ENCODE results near the gene DAGLA. TPM values are rescaled to one million over a fixed set of nuclear protein-coding genes. Genes with fewer than 3 reads are reported as not detected.

DAGLA gene
- total RNA-seq, 1 experiment from 2014 or later: 10.1 TPM

GRCh38 chr11:61700212-61700611, 20.0 kb downstream of the DAGLA start:
- CTCF ChIA-PET: interaction anchor here (0.6 to 1.5 kb wide), 3 partner anchors 18 to 28 kb away, joined by 3 read pairs; no protein-coding TSS in a partner anchor
- POLR2A ChIA-PET (ENCODE audit: unreplicated experiment): interaction anchor here (0.6 to 0.9 kb wide), 4 partner anchors 29 to 367 kb away, joined by 3 to 7 read pairs (median 3); no protein-coding TSS in a partner anchor

GRCh38 chr11:61700720-61701119, 20.5 kb downstream of the DAGLA start:
- Histone ChIP-seq H3K36me3 (ENCODE audit: low read depth) (no peaks in the 10 kb centered on the region), H3K79me2 (ENCODE audit: low read depth) (peaks cover 11% of the 10 kb centered on the region), H3K27me3 (ENCODE audit: insufficient read depth, low read depth) (no peaks in the 10 kb centered on the region), H3F3A (ENCODE audit: insufficient read depth, low read depth) (peaks cover 43% of the 10 kb centered on the region), H3K4me2 (peak overlapping the region; percentile 69), H3K4me1 (replicated peaks; ENCODE audit: insufficient read depth) (peaks cover 63% of the 10 kb centered on the region), H3K4me3 (no peak overlapping the region), H3K27ac (peak overlapping the region; percentile 96), H2AFZ (no peak overlapping the region), H4K20me1 (ENCODE audit: insufficient read depth) (no peaks in the 10 kb centered on the region), H3K9me3 (ENCODE audit: insufficient read depth, low read depth) (no peaks in the 10 kb centered on the region), H3K9me2 (ENCODE audit: insufficient read depth) (no peaks in the 10 kb centered on the region)
- ChIA-PET POLR2A (ENCODE audit: unreplicated experiment) (interaction anchor here (0.6 to 0.9 kb wide), 3 partner anchors 28 to 367 kb away, joined by 3 to 7 read pairs (median 3); no protein-coding TSS in a partner anchor), CTCF (interaction anchor here (0.7 to 1.5 kb wide), 2 partner anchors 23 to 28 kb away, joined by 3 read pairs; no protein-coding TSS in a partner anchor)
- TF ChIP-seq CTCF (conservative IDR thresholded peaks at IDR 0.05) (no peak), EZH2 (IDR thresholded peaks at IDR 0.05; ENCODE audit: low read depth) (no peak)
- no peak for DNase-seq
- BruUV-seq (replicated peaks): no TSS peak
- intact Hi-C loops (cut with micrococcal nuclease; ENCODE audit: unreplicated experiment): no loop called here

More at GRCh38 chr11:61700212-61700611, 20.0 kb downstream of the DAGLA start:
- BruUV-seq (replicated peaks): no TSS peak
- peak overlapping the region; percentile 96 for H3K27ac ChIP-seq
- peaks cover 68% of the 10 kb centered on the region for H3K4me1 ChIP-seq (replicated peaks; ENCODE audit: insufficient read depth)
- no peak for TF ChIP-seq EZH2 (IDR thresholded peaks at IDR 0.05; ENCODE audit: low read depth)
- TF ChIP-seq CTCF (conservative IDR thresholded peaks at IDR 0.05): no peak
- no peaks in the 10 kb centered on the region for H3K9me3 ChIP-seq (ENCODE audit: insufficient read depth, low read depth)
- H3F3A ChIP-seq (ENCODE audit: insufficient read depth, low read depth): peaks cover 48% of the 10 kb centered on the region
- peak; percentile 94 to 99 for DNase-seq
- H3K36me3 ChIP-seq (ENCODE audit: low read depth): no peaks in the 10 kb centered on the region
- H2AFZ ChIP-seq: no peak overlapping the region
- peaks cover 11% of the 10 kb centered on the region for H3K79me2 ChIP-seq (ENCODE audit: low read depth)
- H3K4me2 ChIP-seq: peak overlapping the region; percentile 69
- H3K27me3 ChIP-seq (ENCODE audit: insufficient read depth, low read depth): no peaks in the 10 kb centered on the region
- intact Hi-C loops (cut with micrococcal nuclease; ENCODE audit: unreplicated experiment): no loop called here
- no peaks in the 10 kb centered on the region for H4K20me1 ChIP-seq (ENCODE audit: insufficient read depth)
- H3K9me2 ChIP-seq (ENCODE audit: insufficient read depth): no peaks in the 10 kb centered on the region
- H3K4me3 ChIP-seq: peak overlapping the region; percentile 16; the same call in 1 of the 2 replicates

DNA sequence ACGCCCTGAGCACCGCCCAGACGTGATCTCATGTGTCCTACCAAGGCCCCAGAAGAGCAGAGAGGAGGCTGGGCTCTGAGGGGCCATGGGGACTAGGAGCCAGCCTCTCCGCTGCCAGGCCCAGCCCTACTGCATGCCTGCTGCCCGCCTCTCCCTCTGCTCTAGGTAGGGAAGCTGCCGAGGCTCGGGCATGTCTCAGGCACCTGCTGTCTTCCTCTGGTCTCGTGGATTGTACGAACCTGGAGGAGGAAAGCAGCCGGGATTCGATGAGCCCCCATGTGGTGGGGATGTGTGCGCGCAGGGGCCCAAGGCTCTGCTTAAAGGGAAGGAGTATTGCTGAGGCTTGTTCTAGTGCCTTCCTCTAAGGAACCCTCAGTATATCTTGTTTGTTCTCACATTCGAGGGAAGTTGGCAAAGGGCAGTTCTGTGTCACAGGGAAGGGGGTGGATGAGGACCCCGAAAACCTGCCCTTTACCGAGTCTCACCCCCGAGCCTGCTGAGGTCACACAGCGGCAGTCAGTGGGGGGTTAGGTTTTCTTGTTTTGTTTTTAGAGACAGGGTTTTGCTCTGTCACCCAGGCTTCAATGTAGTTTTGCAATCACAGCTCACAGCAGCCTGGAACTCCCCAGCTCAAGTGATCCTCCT, 21.2 kb downstream of the DAGLA start:
- no peaks in the 10 kb centered on the region for H4K20me1 ChIP-seq (ENCODE audit: insufficient read depth)
- H3K9me2 ChIP-seq (ENCODE audit: insufficient read depth): no peaks in the 10 kb centered on the region
- TF ChIP-seq CTCF (conservative IDR thresholded peaks at IDR 0.05): peak; percentile 38; the same call in 1 of the 2 replicates
- no peak for TF ChIP-seq EZH2 (IDR thresholded peaks at IDR 0.05; ENCODE audit: low read depth)
- H3K4me2 ChIP-seq: peak overlapping the region; percentile 69
- intact Hi-C loops (cut with micrococcal nuclease; ENCODE audit: unreplicated experiment): no loop called here
- BruUV-seq (replicated peaks): no TSS peak
- CTCF ChIA-PET: interaction anchor here (0.7 to 1.5 kb wide), 2 partner anchors 23 to 27 kb away, joined by 3 read pairs; no protein-coding TSS in a partner anchor
- H3K9me3 ChIP-seq (ENCODE audit: insufficient read depth, low read depth): no peaks in the 10 kb centered on the region
- DNase-seq: no peak
- no peak overlapping the region for H3K4me3 ChIP-seq
- peaks cover 56% of the 10 kb centered on the region for H3K4me1 ChIP-seq (replicated peaks; ENCODE audit: insufficient read depth)
- peaks cover 11% of the 10 kb centered on the region for H3K79me2 ChIP-seq (ENCODE audit: low read depth)
- H2AFZ ChIP-seq: no peak overlapping the region
- peak overlapping the region; percentile 96; the same call in 1 of the 2 replicates for H3K27ac ChIP-seq
- no peaks in the 10 kb centered on the region for H3K36me3 ChIP-seq (ENCODE audit: low read depth)
- H3K27me3 ChIP-seq (ENCODE audit: insufficient read depth, low read depth): no peaks in the 10 kb centered on the region
- peaks cover 42% of the 10 kb centered on the region for H3F3A ChIP-seq (ENCODE audit: insufficient read depth, low read depth)
- POLR2A ChIA-PET (ENCODE audit: unreplicated experiment): no interaction called here

All from PC-9 (cell line).